ENCODE measurements around the gene PTPRT.
"Not testable (repeated sequence)": the region's sequence is repeated elsewhere in the genome, so short reads cannot be mapped to it uniquely, and the experiment has no call there.

Gene PTPRT

GRCh38 chr20:42919316-42919715, 270.4 kb downstream of the PTPRT start:
- DNase-seq (ENCODE audit: low read depth in 1 of 2, low spot score in 1 of 2) = no peak

- DNase-seq (ENCODE audit: low read depth in 1 of 2, low spot score in 1 of 2) = no peak
These were observed 274.6 kb downstream of the PTPRT start for GRCh38 chr20:42915081-42915480.

DNA sequence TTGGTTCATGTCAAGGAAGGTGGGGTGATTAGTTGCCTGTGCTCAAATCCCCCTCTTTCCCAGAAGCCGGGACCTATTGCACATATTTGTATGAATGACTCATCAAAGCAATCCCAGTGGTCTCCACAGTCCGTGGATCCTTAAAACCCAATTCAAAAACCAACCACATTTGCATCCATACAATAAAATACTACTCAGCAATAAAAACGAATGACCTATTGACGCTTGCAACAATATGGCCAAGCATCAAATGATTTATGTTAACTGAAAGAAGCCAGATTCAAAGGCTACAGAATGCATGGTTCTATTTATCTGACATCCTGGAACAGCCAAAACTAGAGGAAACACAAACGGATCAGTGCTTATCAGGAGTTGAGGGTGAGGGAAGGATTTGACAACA, 275.4 kb downstream of the PTPRT start:
- DNase-seq (ENCODE audit: low read depth in 1 of 2, low spot score in 1 of 2) = no peak

- not testable (repeated sequence) for DNase-seq (ENCODE audit: low read depth in 1 of 2, low spot score in 1 of 2)
These were observed 278.9 kb downstream of the PTPRT start for GRCh38 chr20:42910808-42911207.

- DNase-seq (ENCODE audit: low read depth in 1 of 2, low spot score in 1 of 2) = no peak
These were observed 282.0 kb downstream of the PTPRT start for GRCh38 chr20:42907730-42908129.

GRCh38 chr20:42906120-42906519, 283.6 kb downstream of the PTPRT start:
- DNase-seq (ENCODE audit: low read depth in 1 of 2, low spot score in 1 of 2) = no peak

- no peak for DNase-seq (ENCODE audit: low read depth in 1 of 2, low spot score in 1 of 2)
These were observed 287.2 kb downstream of the PTPRT start for GRCh38 chr20:42902509-42902908.

- DNase-seq (ENCODE audit: low read depth in 1 of 2, low spot score in 1 of 2) = no peak
These were observed 287.8 kb downstream of the PTPRT start for GRCh38 chr20:42901689-42902440.

DNA sequence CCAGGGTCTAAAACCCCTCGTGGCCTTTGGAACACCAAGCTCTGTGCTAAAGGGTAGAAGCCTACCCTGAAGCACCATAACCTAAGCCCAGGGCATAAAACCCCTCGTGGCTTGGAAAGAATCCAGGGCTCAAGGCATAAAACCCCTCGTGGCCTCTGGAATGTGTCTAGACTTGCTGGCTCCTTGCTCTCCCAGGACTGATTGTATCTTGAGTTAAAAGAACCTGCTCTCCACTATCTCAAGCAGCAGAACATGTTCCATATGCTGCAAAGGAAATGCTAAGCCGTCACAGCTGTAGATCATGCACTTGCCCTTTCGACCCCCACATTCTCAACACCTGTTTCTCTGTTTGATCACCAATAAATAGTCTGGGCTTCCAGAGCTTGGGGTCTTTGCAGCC, 288.9 kb downstream of the PTPRT start:
- DNase-seq (ENCODE audit: low read depth in 1 of 2, low spot score in 1 of 2) = not testable (repeated sequence)

- DNase-seq (ENCODE audit: low read depth in 1 of 2, low spot score in 1 of 2) = no peak
These were observed 294.7 kb downstream of the PTPRT start for GRCh38 chr20:42895020-42895419.

GRCh38 chr20:42894483-42894882, 295.2 kb downstream of the PTPRT start:
- DNase-seq (ENCODE audit: low read depth in 1 of 2, low spot score in 1 of 2) = no peak

GRCh38 chr20:42889517-42889916, 300.2 kb downstream of the PTPRT start:
- DNase-seq (ENCODE audit: low read depth in 1 of 2, low spot score in 1 of 2) = no peak

- no peak for DNase-seq (ENCODE audit: low read depth in 1 of 2, low spot score in 1 of 2)
These were observed 302.4 kb downstream of the PTPRT start for GRCh38 chr20:42887281-42887680.

- no peak for DNase-seq (ENCODE audit: low read depth in 1 of 2, low spot score in 1 of 2)
These were observed 302.9 kb downstream of the PTPRT start for GRCh38 chr20:42886801-42887200.

- no peak for DNase-seq (ENCODE audit: low read depth in 1 of 2, low spot score in 1 of 2)
These were observed 303.7 kb downstream of the PTPRT start for GRCh38 chr20:42886046-42886445.

DNA sequence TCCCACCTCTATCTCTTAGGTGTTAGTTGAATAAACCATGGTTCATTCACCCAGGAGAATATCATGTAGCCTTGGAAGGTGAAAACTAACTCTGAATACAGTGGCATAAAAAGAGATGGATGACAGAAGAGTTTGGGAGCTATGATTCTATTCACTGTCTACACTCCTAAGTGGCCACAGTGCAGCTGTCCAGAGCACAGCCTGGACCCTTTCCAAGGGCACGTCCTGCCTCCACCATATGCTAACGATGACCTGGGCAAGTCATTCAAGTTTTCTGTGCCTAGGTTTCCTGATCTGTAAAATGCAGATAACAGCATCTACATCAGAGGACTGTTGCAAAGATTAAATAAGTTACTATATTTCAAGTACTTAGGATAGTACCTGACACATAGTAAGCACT, 314.1 kb downstream of the PTPRT start:
- no peak for DNase-seq (ENCODE audit: low read depth in 1 of 2, low spot score in 1 of 2)

- DNase-seq (ENCODE audit: low read depth in 1 of 2, low spot score in 1 of 2) = no peak
These were observed 316.4 kb downstream of the PTPRT start for GRCh38 chr20:42873259-42873658.

- DNase-seq (ENCODE audit: low read depth in 1 of 2, low spot score in 1 of 2) = no peak
These were observed 325.6 kb downstream of the PTPRT start for GRCh38 chr20:42864116-42864515.

DNA sequence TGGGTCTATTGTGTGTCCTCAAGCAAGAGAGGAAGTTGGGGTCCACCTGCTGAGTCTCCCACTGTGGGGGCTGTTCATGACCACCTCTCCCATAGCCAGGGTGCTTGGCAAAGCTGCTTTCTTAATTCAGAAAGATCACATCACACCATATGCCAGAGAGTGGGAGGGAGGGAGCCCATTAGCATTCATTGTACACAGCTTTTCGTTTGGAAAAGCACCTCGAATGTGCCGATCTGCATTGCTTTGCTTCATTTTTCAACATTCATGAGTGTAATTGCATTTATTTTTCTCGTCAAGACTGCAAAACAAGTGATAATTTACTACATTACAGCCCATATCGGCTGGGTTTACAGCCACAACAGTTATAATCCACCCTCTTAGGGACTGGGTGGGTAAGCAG, 327.3 kb downstream of the PTPRT start:
- no peak for DNase-seq (ENCODE audit: low read depth in 1 of 2, low spot score in 1 of 2)

- DNase-seq (ENCODE audit: low read depth in 1 of 2, low spot score in 1 of 2) = no peak
These were observed 332.3 kb downstream of the PTPRT start for GRCh38 chr20:42857446-42857845.

DNA sequence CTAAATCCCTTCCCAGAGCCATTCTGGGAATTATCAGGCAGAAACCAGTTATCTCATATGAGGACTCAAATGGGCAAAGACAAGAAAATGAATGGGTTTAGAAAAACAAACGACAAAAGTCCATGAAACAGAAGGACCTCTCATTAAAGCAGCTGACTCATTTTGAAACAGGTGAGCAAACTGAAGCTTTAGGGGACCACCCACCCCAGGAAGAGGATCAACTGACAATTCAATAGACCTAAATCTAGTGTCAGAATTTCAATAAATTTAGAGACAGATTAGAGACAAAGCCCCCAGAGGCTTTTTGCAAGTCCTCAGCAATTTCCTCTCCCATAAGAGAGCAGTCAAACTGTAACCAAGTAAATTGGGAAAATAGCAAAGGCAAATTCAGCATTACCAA, 333.8 kb downstream of the PTPRT start:
- no peak for DNase-seq (ENCODE audit: low read depth in 1 of 2, low spot score in 1 of 2)

DNA sequence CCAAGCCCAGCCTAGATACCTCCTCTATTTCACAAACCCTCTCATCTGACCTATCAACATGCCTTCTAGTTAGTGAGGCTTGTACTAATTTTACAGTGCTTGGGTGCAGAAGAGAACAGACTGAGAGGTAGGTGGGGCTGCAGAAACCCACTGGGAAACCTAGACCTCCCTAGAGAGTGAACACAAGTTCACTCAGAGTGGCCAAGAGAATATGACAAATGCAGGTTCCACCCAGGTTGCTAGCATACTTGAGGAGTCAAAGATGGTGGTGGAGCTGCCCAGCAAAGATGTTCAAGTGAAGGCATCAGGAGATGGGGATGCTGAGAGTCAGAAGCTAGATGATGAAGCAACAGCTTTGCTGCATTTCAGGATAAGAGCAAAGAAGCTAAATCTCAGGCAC, 337.0 kb downstream of the PTPRT start:
- DNase-seq (ENCODE audit: low read depth in 1 of 2, low spot score in 1 of 2) = no peak

DNA sequence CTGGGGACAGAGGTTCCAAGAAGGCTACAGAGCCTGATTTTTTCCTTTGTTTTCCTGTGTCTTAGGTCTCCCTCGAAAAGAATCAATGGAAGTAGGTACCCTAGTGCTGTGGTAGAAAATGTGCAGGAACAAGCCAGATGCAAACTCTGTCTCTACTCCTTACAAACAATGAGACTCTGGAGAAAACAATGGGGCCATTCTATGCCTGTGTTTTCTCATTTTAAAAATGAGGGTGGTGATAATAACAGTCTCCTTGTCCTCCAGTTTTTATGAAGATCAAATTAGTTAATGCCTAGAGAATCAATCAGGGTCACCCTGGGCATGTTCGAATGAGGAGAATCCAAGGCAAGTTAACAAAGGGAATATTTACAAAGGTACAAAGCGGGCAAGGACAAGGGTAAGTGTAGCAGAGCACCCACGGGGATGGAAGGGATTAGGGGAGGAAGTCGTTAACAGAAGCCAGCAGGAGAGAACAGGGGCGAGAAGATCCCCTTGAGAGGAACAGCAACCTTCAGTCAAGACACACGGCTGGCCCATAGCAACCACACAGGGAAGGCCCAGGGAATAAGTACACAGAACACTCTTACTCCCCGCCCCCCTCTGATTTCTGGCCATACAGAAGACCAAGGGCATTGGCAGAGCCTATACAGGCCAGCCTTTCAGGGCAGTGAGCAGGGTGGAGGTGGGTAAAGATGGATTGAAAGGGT, 342.8 kb downstream of the PTPRT start:
- no peak for DNase-seq (ENCODE audit: low read depth in 1 of 2, low spot score in 1 of 2)

Data from activated CD4-positive, alpha-beta T cell treated with anti-CD3 and anti-CD28 coated beads, Interleukin-2, amount 50 U/mL, for 24 hours (primary cell).